Liver (tissue), 9 donors: ENCODE data around the gene EDC3. TPM values are rescaled to one million over a fixed set of nuclear protein-coding genes. Genes with fewer than 3 reads are reported as not detected.

Experiments used
- DNase-seq: peaks from one replicate; pipeline ENCODE4 v3.0.0-alpha.2; 2017; ENCODE audit warnings: low spot score
- H3K27ac ChIP-seq, 2 donors: one replicate each; pipeline ENCODE4 v1.7.0; 2013; ENCODE audit warnings: inconsistent platforms in 2 of 2, low read length in 2 of 2, control low read depth in 1 of 2, low read depth in 1 of 2, mild to moderate bottlenecking in 1 of 2
- H3K27me3 ChIP-seq, 4 donors: one replicate each; pipeline versions ENCODE4 v1.6.1 to v1.7.0; 2013; ENCODE audit warnings: low read length in 3 of 4, inconsistent platforms in 1 of 4, mild to moderate bottlenecking in 1 of 4, moderate library complexity in 1 of 4; ENCODE audit not compliant: control insufficient read depth in 4 of 4, insufficient read depth in 4 of 4
- H3K36me3 ChIP-seq, 4 donors: one replicate each; pipeline versions ENCODE4 v1.6.1 to v1.7.0; 2013; ENCODE audit warnings: low read length in 3 of 4, mild to moderate bottlenecking in 3 of 4, low read depth in 1 of 4, moderate library complexity in 1 of 4; ENCODE audit not compliant: control insufficient read depth in 4 of 4, insufficient read depth in 3 of 4
- H3K4me1 ChIP-seq, 4 donors: one replicate each; pipeline versions ENCODE4 v1.6.1 to v1.7.0; 2013; ENCODE audit warnings: low read length in 3 of 4, mild to moderate bottlenecking in 3 of 4, moderate library complexity in 1 of 4; ENCODE audit not compliant: control insufficient read depth in 4 of 4, insufficient read depth in 4 of 4
- H3K4me3 ChIP-seq, 3 donors: one replicate each; pipeline versions ENCODE4 v1.6.1 to v1.7.0; 2013; ENCODE audit warnings: low read length in 3 of 3, control low read depth in 1 of 3, low read depth in 1 of 3, mild to moderate bottlenecking in 1 of 3
- H3K9ac ChIP-seq, 2 donors: one replicate each; pipeline ENCODE4 v1.7.0; 2013; ENCODE audit warnings: low read length in 2 of 2, mild to moderate bottlenecking in 2 of 2, moderate library complexity in 2 of 2, control low read depth in 1 of 2, low read depth in 1 of 2
- H3K9me3 ChIP-seq, 4 donors: one replicate each; pipeline versions ENCODE4 v1.6.1 to v1.7.0; 2013; ENCODE audit warnings: low read length in 3 of 4; ENCODE audit not compliant: control insufficient read depth in 4 of 4
- EGR1 ChIP-seq, 2 donors: IDR thresholded peaks; 2 replicates each; pipeline ENCODE4 v1.6.1; 2016 to 2018; ENCODE audit warnings: antibody characterized with exemption in 2 of 2, low read depth in 2 of 2
- FOXA1 ChIP-seq: IDR thresholded peaks from 2 replicates; pipeline ENCODE4 v1.6.1; 2016; ENCODE audit warnings: antibody characterized with exemption
- FOXA2 ChIP-seq: IDR thresholded peaks from 2 replicates; pipeline ENCODE4 v1.6.1; 2016; ENCODE audit warnings: antibody characterized with exemption
- GABPA ChIP-seq, 2 donors: IDR thresholded peaks in 1 of 2; conservative IDR thresholded peaks in 1 of 2; 2 replicates each; pipeline ENCODE4 v1.6.1; 2016; ENCODE audit warnings: antibody characterized with exemption in 2 of 2, mild to moderate bottlenecking in 1 of 2, moderate library complexity in 1 of 2
- HNF4A ChIP-seq, 2 donors: conservative IDR thresholded peaks; 2 replicates each; pipeline ENCODE4 v1.6.1; 2016; ENCODE audit warnings: antibody characterized with exemption in 2 of 2, mild to moderate bottlenecking in 2 of 2
- HNF4G ChIP-seq: IDR thresholded peaks from 2 replicates; pipeline ENCODE4 v1.6.1; 2016; ENCODE audit warnings: antibody characterized with exemption
- JUND ChIP-seq, 2 donors: IDR thresholded peaks; 2 replicates each; pipeline ENCODE4 v1.6.1; 2016; ENCODE audit warnings: antibody characterized with exemption in 2 of 2
- MAX ChIP-seq: IDR thresholded peaks from 2 replicates; pipeline ENCODE4 v1.6.1; 2016; ENCODE audit warnings: antibody characterized with exemption
- NR2F2 ChIP-seq: IDR thresholded peaks from 2 replicates; pipeline ENCODE4 v1.6.1; 2016; ENCODE audit warnings: antibody characterized with exemption
- RAD21 ChIP-seq, 2 donors: IDR thresholded peaks; 2 replicates each; pipeline ENCODE4 v1.6.1; 2016; ENCODE audit warnings: antibody characterized with exemption in 2 of 2, mild to moderate bottlenecking in 2 of 2
- REST ChIP-seq: IDR thresholded peaks from 2 replicates; pipeline ENCODE4 v1.6.1; 2016; ENCODE audit warnings: antibody characterized with exemption, mild to moderate bottlenecking
- RXRA ChIP-seq, 2 donors: IDR thresholded peaks; 2 replicates each; pipeline ENCODE4 v1.6.1; 2017 to 2018; ENCODE audit warnings: antibody characterized with exemption in 2 of 2, mild to moderate bottlenecking in 1 of 2
- SP1 ChIP-seq: IDR thresholded peaks from 2 replicates; pipeline ENCODE4 v1.6.1; 2018; ENCODE audit warnings: antibody characterized with exemption, mild to moderate bottlenecking
- TAF1 ChIP-seq: conservative IDR thresholded peaks from 2 replicates; pipeline ENCODE4 v1.6.1; 2016; ENCODE audit warnings: antibody characterized with exemption, mild to moderate bottlenecking
- YY1 ChIP-seq: IDR thresholded peaks from 2 replicates; pipeline ENCODE4 v1.6.1; 2016; ENCODE audit warnings: antibody characterized with exemption, mild to moderate bottlenecking
- WGBS: extraction: QIAGEN DNeasy Blood & Tissue Kit; methylation state at CpG from one replicate; pipeline ENCODE4 v1.1.7; 2013; 5-methylcytosine and 5-hydroxymethylcytosine counted together
- polyA plus RNA-seq, 2 donors: library from polyadenylated mRNA; stranded (reverse) in 1 of 2; unstranded in 1 of 2; fragments of 200-250 nt in 1 of 2; fragments of >200 nt in 1 of 2; fragmentation: Nextera tagmentation in 1 of 2; extraction: Ambion mirVana in 1 of 2; gene quantifications; one replicate each; pipeline versions ENCODE4 v1.2.1 to v1.2.3, GENCODE V29; 2013 to 2015
- total RNA-seq, 2 donors: library from RNA; depleted of rRNA; stranded (reverse); fragments of >200 nt; gene quantifications; one replicate each; pipeline ENCODE4 v1.2.3, GENCODE V29; 2014
- TF ChIP-seq, protein P1 (sequence below): fragments of 150-350 bp; IDR thresholded peaks from 2 replicates; pipeline ENCODE4 v1.5.1; 2017; ENCODE audit warnings: improper control_type of control experiment, low read depth, low read length; ENCODE audit not compliant: missing input control
- TF ChIP-seq, protein P2 (sequence below): IDR thresholded peaks from 2 replicates; pipeline ENCODE4 v1.6.1; 2016; ENCODE audit warnings: antibody characterized with exemption
- donor health status: healthy.
- donor health status: healthy.
- donor health status: healthy.
- donor health status: healthy.
- donor health status: healthy.

Gene EDC3
- total and polyA plus RNA-seq, 4 donors: 5.8 to 9.5 (median 7.4) TPM

DNA sequence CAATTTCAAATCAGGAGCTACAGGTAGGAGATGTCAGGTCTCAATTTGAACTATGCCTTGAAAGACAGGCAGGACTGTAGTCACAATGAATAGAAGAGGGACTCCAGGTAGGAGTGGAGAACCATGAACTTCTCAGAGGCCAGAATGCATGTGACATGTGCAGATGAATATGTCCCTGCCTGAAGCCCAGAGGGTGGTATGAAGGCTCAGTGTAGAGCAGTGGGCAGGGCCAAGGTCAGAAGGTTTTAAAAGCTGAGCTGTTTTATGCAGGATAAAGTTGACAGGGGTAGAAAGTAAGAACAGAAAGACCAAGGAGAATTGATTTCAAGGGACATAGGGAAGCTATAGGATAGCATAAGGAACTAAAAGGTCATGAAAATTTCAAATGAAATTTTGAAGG is 49.3 kb downstream of the EDC3 start:
- TF ChIP-seq YY1 (no peak), FOXA2 (no peak), REST (no peak), HNF4A (conservative IDR thresholded peaks at IDR 0.05) (no peak), FOXA1 (no peak), JUND (IDR thresholded peaks at IDR 0.05) (no peak), RXRA (IDR thresholded peaks at IDR 0.05) (no peak), EGR1 (IDR thresholded peaks at IDR 0.05; ENCODE audit: low read depth in 2 of 2) (no peak), SP1 (no peak), MAX (no peak), TAF1 (no peak), HNF4G (no peak), NR2F2 (no peak), GABPA (IDR thresholded peaks at IDR 0.05 in 1 of 2, conservative IDR thresholded peaks at IDR 0.05 in 1 of 2) (no peak), RAD21 (IDR thresholded peaks at IDR 0.05) (no peak)
- TF ChIP-seq, protein P1, sequence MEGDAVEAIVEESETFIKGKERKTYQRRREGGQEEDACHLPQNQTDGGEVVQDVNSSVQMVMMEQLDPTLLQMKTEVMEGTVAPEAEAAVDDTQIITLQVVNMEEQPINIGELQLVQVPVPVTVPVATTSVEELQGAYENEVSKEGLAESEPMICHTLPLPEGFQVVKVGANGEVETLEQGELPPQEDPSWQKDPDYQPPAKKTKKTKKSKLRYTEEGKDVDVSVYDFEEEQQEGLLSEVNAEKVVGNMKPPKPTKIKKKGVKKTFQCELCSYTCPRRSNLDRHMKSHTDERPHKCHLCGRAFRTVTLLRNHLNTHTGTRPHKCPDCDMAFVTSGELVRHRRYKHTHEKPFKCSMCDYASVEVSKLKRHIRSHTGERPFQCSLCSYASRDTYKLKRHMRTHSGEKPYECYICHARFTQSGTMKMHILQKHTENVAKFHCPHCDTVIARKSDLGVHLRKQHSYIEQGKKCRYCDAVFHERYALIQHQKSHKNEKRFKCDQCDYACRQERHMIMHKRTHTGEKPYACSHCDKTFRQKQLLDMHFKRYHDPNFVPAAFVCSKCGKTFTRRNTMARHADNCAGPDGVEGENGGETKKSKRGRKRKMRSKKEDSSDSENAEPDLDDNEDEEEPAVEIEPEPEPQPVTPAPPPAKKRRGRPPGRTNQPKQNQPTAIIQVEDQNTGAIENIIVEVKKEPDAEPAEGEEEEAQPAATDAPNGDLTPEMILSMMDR: no peak
- TF ChIP-seq, protein P2, sequence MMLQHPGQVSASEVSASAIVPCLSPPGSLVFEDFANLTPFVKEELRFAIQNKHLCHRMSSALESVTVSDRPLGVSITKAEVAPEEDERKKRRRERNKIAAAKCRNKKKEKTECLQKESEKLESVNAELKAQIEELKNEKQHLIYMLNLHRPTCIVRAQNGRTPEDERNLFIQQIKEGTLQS: no peak
- Histone ChIP-seq H3K4me3 (no peak overlapping the region), H3K27ac (no peak overlapping the region), H3K4me1 (peaks cover 6 to 16% (median 8%) of the 10 kb centered on the region in 4 donors), H3K9ac (no peak overlapping the region), H3K9me3 (no peaks in the 10 kb centered on the region), H3K27me3 (no peaks in the 10 kb centered on the region), H3K36me3 (peaks cover 0 to 6% (median 0%) of the 10 kb centered on the region in 4 donors)
- no peak for DNase-seq

DNA sequence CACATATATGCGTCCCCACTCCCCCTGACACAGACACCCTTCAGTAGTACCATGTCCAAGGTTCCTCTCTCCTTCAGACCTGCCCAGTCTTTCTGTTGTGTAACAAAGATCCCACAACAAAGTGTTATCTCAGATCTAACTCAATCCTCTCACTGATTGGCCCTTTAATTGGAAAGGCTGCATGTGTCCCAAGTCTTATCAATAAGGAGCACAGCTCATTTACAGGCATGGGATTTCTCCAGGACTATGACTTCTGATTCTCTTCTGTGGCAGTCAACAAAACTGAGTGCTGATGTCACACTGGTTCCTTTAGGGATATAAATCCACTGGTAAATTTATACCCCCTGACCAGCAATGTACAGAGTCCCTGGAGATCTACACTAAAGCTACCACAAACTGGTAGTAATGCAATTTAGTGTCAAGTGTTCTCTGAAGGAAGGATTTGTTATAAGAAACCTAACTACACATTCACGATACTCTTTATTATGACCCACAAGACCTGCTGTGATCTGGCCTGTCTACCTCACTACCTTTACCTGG is 52.1 kb downstream of the EDC3 start:
- DNase-seq: no peak
- TF ChIP-seq, protein P1: no peak
- TF ChIP-seq JUND (IDR thresholded peaks at IDR 0.05): no peak
- TF ChIP-seq YY1: no peak
- TF ChIP-seq GABPA (IDR thresholded peaks at IDR 0.05 in 1 of 2, conservative IDR thresholded peaks at IDR 0.05 in 1 of 2): no peak
- no peak for TF ChIP-seq EGR1 (IDR thresholded peaks at IDR 0.05; ENCODE audit: low read depth in 2 of 2)
- TF ChIP-seq RAD21 (IDR thresholded peaks at IDR 0.05): no peak
- no peaks in the 10 kb centered on the region for H3K9me3 ChIP-seq
- peaks cover 0 to 21% (median 8%) of the 10 kb centered on the region in 4 donors for H3K36me3 ChIP-seq
- H3K27ac ChIP-seq: no peak overlapping the region
- 94% methylated on average over 2 of the region's 2 CpGs for WGBS
- no peak overlapping the region for H3K4me3 ChIP-seq
- no peak overlapping the region for H3K9ac ChIP-seq
- peaks cover 0 to 3% (median 1%) of the 10 kb centered on the region in 4 donors for H3K4me1 ChIP-seq
- no peaks in the 10 kb centered on the region for H3K27me3 ChIP-seq
